GM18499 (cell line): ENCODE results near the gene GPATCH3.
A peak's percentile ranks its signal among the peaks of the same experiment; 100 is the strongest.
"Not testable (repeated sequence)": the region's sequence is repeated elsewhere in the genome, so short reads cannot be mapped to it uniquely, and the experiment has no call there.

Experiments
- ATAC-seq: cut with Tn5 transposase; IDR thresholded peaks from one replicate; pipeline ENCODE4 v1.9.1; 2021; ENCODE audit warnings: moderate number of reproducible peaks; ENCODE audit not compliant: insufficient read depth, unreplicated experiment

Gene GPATCH3

DNA sequence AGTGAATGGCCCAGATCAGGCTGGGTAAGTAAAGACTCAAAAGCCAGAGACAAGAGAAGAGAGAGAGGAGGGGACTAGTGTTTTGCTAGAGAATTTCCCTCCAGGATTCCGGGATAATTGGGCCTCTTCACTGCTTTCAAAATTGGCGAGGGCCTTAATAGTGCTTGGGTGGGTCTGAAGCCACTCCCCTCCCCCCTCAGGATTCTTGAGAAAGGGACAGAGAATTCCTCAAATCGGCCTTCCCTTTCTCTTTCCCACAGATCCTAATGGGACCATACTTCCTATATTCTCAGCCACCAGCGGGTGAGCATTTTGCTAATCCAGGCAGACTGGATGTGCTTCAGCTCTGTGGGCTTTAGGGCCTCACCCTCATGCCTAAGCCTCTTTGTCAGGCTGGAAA is 25.4 kb downstream of the GPATCH3 start:
- no peak for ATAC-seq

DNA sequence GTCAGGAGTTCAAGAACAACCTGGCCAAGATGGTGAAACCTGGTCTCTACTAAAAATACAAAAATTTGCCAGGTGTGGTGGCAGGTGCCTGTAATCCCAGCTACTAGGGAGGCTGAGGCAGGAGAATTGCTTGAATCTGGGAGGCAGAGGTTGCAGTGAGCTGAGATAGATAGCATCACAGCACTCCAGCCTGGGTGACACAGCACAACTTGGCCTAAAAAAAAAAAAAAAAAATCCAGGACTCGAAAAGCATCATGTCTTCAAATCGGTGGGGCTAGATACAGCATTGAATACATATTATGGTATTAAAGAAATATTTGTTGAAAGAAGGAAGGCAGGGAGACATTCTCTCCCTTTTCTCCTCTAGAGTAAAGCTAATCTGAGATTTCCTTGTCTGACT is 27.2 kb downstream of the GPATCH3 start:
- ATAC-seq = not testable (repeated sequence)

DNA sequence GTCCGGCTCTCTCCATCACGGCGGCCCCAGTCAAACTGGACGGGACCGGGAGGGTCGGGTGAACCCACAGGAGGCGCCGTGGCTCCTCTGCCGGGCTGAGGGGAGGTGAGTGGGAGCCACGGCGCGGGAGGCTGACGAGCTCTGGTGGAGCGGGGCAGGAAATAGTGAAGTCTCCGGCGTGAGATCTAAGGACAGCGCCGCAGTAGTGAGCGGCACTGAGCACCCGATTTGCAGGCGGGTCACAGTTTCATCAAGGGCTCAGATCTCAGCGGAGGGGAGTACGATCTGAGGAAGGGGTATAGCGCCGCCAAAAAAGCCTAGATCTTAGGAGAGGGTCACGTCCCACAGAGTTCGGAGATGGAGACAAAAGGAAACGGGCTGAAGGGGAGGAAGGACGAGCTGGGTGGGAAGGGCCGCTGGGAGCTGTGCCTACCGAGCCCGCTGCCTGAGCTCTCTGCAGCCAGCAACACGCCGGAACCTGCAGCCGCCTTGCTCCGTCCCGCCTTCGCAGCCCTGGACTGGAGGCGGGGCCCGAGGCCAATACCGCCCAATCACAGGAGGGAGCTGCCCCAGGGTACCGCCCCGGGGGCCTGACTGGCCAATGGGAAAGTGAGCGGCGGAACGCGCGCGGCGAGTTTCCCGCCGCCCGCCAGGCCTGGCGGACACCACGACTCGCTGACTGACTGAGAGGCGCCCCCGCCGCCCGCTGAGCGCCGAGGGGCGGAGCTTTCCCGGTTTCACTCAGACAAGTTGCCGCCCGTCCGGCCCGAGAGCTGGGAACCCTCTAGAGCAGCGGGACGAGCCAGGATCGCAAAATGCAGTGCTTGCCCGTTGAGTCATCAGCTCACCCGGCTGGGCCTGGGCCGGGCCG is 35.4 kb downstream of the GPATCH3 start:
- ATAC-seq = peak; percentile 56

DNA sequence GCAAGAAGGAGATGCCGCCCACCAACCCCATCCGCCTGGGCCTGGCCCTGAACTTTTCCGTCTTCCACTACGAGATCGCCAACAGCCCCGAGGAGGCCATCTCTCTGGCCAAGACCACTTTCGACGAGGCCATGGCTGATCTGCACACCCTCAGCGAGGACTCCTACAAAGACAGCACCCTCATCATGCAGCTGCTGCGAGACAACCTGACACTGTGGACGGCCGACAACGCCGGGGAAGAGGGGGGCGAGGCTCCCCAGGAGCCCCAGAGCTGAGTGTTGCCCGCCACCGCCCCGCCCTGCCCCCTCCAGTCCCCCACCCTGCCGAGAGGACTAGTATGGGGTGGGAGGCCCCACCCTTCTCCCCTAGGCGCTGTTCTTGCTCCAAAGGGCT is 36.6 kb downstream of the GPATCH3 start:
- no peak for ATAC-seq

DNA sequence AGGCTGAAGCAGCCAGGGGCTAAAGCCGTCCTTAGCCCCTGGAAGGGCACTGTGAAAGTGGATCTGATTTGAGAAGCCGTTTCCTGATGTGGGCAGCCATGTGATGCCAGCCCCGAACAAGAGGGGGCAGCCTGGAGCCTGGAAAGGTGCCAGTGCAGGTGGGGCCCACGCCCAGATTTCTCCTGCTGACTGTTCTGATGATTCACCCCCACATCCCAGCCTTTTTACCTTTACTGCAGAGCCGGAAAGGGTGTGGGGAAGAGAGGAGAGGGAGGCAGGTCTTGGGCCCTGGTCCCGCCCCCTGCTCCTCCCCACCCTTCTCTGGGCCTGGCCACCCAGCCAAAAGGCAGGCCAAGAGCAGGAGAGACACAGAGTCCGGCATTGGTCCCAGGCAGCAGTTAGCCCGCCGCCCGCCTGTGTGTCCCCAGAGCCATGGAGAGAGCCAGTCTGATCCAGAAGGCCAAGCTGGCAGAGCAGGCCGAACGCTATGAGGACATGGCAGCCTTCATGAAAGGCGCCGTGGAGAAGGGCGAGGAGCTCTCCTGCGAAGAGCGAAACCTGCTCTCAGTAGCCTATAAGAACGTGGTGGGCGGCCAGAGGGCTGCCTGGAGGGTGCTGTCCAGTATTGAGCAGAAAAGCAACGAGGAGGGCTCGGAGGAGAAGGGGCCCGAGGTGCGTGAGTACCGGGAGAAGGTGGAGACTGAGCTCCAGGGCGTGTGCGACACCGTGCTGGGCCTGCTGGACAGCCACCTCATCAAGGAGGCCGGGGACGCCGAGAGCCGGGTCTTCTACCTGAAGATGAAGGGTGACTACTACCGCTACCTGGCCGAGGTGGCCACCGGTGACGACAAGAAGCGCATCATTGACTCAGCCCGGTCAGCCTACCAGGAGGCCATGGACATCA is 37.2 kb downstream of the GPATCH3 start, which contains the start of gene SFN:
Gene SFN, plus strand, starts transcription at position 369 of the 904 bp plus-strand sequence. Its CDS starts 64 bp downstream, at position 433.
- no peak for ATAC-seq

DNA sequence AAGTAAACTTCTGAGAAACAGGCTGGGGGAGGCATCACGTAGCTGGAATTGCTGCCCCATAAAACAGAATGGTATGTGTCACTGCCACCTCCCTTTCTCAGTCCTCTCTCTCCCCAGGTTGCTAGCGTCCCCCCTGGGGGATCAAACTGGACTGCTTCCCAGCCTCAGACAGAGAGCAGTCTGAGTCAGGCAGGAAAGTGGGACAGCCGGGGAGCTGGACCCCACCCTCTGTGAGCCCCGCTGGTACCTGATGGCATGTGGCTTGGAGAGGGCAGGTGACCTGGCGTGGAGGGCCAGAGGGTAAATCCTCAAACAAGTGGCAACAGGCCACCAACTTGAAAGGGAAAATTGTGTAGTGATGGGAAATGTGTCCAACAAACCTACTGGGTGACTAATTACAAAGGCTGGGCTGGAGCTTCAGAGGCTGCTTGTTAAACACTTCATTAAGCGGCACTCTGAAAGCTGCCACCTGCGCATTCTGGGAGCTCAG is 38.3 kb downstream of the GPATCH3 start:
- ATAC-seq = no peak

DNA sequence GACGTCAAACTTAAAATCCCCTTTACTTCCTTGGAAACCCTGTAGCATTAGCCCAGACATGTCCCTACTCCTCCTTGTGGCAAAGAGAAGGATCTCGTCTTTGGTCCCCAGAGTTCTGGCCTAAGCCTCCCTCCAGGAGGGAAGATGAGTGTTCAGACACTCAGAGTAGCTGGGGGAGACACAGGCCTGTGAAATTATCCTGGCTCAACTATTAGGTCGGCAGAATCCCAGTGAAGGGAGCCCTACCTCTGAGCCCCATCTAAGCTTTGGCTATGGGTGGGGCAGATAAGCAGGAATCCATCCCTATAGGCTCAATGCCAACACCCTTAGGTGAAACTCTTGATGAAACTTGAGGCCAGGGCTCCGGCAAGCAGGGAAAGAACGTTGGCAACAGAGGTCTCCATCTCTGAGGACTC is 39.0 kb downstream of the GPATCH3 start:
- no peak for ATAC-seq

DNA sequence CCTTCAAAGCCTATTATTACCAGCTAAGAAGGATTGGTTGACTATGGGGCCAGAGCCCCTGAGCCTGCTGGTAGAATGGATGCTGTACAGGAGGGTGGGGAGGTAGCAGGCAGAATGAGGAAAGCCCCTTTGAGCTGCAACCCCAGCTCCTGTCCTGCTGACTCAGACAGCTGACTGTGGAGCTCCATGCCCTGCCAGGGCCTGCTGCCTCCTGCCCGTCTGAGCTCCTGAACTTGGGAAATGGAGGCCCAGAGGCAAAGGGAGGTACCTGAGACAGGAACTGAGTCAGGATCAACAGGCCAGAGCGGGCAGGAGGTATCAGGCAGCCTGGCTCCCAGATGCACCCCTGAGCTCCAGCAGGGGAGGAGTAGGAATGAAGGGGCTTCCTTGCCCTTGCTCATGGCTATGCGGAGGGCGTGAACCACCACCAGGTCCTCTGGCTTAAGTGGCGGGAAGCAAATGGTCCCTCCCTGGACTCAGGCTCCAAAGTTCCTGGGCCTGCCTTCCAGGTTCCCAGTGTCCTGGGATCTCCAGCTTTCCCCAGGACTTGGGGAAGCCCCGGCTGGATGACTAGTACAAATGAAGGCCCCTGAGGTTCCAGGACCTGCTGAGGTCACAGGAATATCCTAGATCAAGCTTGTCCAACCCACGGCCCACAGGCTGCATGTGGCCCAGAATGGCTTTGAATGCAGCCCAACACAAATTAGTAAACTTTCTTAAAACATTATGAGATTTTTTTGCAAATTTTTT is 41.2 kb downstream of the GPATCH3 start:
- no peak for ATAC-seq

DNA sequence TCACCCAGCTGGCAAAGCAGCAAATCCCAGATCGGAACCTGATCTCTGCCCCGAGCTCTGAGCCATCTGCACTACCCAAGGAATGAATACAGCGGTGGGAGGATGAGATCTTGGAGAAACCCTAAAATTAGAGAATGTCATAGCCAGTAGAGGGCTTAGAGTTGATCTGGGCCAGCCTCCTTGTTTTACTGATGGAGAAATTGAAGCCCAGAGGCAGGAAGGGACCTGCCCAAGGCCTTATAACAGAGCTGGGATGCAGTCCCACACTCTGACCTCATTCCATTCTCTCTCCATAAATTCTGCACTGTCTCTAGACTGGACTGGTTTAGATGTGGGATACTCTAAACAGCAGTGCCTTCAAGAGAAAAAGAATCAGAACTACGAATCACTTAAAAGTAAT is 42.1 kb downstream of the GPATCH3 start:
- no peak for ATAC-seq

DNA sequence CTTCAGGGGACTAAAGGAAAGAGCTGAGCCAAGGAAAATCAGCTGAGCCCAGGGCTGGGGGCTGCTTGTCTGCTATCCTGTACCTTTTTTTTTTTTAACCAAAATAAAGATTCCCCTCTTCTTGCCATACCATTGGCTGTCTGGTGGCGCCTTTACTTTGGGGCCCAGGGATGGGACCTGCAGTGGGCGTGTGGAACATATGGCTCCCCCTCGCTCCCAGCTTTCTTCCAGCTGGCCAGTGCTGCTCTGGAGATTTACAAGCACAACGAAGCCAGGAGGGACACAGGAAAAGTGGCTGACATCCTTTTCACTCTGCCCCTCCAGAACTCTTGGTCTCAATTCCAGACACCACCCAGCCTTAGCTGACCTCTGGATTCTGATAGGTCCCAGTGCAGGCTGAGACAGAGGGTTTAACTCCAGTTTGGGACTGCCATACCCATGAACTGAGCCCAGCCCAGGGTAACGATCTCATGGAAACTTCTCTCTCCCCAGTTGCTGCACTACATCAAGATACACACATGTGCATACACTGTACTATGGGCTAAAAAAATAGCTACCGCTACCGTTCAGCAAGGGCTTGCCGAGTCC is 42.7 kb downstream of the GPATCH3 start:
- no peak for ATAC-seq

DNA sequence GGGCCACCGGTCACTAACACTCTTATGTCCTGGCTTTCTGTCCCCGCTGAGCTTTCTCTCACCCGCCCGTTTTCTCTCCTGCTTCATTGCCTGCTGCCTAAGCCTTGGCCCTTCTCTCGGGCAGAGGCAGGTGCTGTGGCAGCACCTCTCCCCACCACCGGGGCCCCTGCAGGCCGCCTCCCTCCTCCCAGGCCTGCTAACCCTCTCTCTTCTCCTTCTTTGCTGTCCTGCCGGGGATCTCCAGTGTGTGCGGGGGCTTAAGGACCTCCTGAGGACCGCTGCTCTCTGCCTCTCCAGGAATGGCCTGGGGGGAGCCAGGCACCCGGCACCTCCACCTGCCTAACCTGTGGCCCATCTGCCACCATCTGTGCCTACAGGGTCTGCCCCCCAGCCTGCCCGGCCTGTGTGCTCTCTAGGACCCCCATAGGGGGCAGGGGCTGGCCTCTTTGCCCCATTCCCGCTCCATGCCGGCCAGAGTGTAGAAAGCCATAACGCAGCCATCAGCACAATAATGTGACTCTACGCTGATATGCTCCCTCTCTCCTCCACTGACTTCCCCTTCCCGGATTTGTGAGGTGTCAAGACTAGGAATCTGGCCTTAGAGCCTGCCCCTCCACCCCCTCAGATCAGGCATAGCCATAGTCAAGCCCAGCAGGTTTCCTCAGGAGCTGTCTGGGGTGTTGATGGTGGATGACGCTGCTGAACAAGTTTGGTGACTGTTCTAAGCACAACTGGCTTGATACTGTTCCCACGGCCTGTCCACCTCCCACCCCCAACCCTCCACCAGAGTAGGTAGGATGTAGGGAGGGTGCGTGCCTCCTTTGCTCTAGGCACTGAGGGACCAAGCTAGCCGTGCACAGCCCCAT is 43.4 kb downstream of the GPATCH3 start:
- no peak for ATAC-seq

DNA sequence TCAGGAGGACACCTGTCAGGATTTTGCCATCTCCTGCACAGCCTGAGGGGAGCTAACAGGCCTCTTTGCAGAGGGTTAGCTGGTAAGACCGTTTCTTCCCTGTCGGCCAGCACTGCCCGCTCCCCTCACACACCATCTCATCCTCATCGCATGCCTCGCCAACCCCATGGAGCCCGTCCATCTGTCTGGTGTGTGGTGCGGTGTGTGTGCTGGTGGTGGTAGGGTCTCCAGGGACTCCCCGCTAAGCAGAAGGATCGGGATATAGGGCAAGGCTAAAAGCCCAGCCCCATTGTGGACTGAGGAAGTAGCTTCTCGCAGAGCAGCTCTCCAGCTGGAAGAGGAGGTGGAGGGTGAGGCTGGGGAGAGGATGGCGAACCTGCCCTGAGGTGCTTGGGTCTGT is 44.1 kb downstream of the GPATCH3 start:
- ATAC-seq = no peak

DNA sequence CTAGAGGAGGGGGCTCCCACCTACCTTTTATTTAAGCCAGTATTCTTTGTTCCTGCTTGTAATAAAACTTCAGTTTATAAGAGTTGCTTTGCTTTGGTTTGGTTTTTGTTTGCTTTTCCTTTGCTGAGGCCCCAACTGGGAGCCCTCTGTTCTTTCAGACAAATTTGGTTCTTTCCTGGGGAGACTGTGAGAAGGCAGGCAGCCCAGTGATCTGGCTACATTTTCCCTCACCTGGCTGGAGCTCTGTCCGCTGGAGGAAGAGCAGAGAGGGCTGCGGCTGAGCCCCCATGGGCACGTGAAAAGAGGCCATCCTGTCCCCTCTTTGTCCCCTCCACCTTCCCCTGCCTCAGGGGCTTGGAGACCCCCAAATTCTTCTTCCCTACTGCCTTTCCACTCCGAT is 44.6 kb downstream of the GPATCH3 start:
- ATAC-seq = no peak

DNA sequence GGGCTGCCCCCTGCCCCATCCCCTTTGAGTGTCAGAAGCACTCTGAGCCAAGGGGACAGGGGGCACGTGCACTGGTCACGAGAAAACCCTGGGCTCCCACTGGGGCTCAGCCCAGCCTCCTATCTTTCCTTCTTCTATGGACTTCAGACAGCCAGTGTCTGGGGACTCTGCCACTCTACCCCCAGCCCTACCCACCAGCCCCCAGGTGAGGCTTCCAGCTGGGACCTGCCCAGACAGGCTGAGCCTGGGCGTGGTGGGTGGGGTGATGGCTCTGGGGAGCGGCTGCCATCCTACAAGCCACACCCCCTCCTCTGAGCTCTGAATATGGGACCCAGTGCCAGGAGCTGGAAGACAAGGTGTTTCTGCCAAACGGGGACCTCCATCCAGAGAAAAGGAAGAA is 45.4 kb downstream of the GPATCH3 start:
- ATAC-seq = no peak

DNA sequence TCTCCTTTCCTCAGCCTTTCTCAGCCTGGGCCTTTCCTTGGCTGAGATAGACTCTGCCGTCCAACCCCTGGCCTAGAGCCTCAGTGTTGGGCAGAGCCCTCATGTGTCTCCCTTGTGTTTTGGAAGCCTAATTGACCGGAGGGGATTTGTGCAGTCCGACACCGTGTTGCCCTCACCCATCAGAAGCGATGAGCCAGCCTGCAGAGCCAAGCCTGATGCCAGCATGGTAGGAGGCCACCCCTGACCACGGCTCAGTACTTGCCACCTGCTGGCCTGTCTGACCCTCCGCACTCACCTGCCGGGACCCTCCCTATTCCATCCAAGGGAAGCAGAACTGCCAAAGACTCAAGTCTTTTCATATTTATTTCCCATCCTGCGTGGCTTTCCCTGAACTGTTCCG is 46.7 kb downstream of the GPATCH3 start:
- no peak for ATAC-seq

DNA sequence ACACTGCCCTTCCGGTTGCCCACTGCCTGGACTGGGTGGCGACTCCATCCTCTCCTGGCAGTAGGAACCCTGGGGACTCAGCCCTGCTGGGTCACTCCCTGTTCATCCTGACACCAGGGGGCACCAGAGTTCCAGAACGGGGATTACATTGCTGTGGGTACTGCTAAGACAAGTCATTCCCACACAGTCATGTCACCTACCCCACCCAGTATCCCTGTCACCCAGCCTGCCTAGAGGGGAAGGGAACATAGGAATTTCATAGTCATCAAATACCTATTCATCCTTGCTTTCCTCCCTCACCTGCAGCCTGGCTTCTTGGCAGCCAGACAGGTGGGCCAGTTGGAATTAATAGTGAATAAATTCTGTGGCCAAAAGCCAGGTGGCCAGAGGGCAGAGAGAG is 47.1 kb downstream of the GPATCH3 start:
- no peak for ATAC-seq

DNA sequence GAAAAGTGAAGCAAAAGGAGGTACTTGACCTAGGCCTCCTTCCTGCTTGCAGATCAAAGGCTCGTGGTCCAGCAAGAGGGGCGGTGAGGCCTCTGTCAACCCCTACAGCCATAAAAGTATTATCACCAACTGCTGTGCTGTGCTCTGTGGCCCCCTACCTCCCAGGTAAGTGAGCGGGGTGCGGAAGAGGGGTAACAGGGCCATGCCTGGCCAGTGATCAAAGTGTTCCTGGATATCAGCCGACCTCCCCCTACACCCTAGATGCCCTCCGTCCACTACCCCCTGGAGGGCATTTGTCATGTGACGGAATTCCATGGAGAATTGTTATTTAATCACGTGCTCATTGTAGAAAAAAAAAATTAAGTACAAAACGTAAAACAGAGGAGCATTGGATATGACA is 47.6 kb downstream of the GPATCH3 start:
- no peak for ATAC-seq

DNA sequence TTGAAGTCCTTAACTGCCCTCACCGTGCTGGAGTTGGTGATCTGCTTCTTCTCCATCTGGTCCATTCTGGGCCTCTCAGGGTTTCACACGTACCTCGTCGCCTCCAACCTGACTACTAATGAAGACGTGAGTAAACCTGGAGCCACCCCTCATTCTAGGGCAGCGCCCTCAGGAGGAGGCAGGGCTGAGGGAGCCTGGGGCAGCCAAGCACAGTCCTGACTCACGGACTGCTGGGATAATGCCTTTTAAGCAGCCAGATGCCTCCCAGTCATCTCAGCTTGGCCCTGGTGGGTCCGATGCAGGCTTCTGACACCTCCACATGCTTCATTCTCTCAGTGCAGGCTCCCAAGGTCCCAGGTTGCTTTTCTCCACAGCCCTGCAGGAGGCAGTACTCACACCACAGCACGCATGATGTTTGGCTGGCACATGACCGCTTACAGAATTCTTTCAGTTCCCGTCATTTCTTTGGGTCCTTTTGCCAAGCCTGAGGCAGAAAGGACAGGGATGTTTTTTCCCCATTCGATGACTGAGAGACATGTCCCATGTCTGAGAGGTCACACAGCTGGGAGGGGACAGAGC is 49.1 kb downstream of the GPATCH3 start:
- no peak for ATAC-seq
